Measurements from ENCODE around the gene ERC1.

ERC1 gene

GRCh38 chr12:990661-991349 lies at the start of gene ERC1 (continued):
- TF ChIP-seq IKZF3 (tag by site-specific recombination; IDR thresholded peaks at IDR 0.05): peak; percentile 99
- TF ChIP-seq ZNF549 (tag by site-specific recombination; IDR thresholded peaks at IDR 0.05): no peak
- peak; percentile 80 for TF ChIP-seq ZNF394 (tag by site-specific recombination; IDR thresholded peaks at IDR 0.05; ENCODE audit: borderline replicate concordance)
- no peak for TF ChIP-seq ZNF513 (tag by site-specific recombination; IDR thresholded peaks at IDR 0.05)
- peak; percentile 98 for TF ChIP-seq ZNF335 (tag by site-specific recombination; conservative IDR thresholded peaks at IDR 0.05)
- TF ChIP-seq ZNF211 (tag by site-specific recombination; IDR thresholded peaks at IDR 0.05; ENCODE audit: low read depth): no peak
- TF ChIP-seq, protein P1, sequence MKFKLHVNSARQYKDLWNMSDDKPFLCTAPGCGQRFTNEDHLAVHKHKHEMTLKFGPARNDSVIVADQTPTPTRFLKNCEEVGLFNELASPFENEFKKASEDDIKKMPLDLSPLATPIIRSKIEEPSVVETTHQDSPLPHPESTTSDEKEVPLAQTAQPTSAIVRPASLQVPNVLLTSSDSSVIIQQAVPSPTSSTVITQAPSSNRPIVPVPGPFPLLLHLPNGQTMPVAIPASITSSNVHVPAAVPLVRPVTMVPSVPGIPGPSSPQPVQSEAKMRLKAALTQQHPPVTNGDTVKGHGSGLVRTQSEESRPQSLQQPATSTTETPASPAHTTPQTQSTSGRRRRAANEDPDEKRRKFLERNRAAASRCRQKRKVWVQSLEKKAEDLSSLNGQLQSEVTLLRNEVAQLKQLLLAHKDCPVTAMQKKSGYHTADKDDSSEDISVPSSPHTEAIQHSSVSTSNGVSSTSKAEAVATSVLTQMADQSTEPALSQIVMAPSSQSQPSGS (tag by site-specific recombination; IDR thresholded peaks at IDR 0.05; ENCODE audit: low read depth): no peak
- TF ChIP-seq ZNF660 (tag by site-specific recombination; IDR thresholded peaks at IDR 0.05): peak; percentile 74
- TF ChIP-seq ZBTB20 (tag by site-specific recombination; IDR thresholded peaks at IDR 0.05): peak; percentile 98
- TF ChIP-seq PRDM10 (tag by site-specific recombination; IDR thresholded peaks at IDR 0.05): peak; percentile 90
- no peak for TF ChIP-seq ZNF354C (tag by site-specific recombination; IDR thresholded peaks at IDR 0.05; ENCODE audit: borderline replicate concordance, low read depth)
- peak; percentile 45; the same call in 1 of the 2 replicates for TF ChIP-seq ZNF792 (tag by site-specific recombination; IDR thresholded peaks at IDR 0.05)
- no peak for TF ChIP-seq ZNF776 (tag by site-specific recombination; IDR thresholded peaks at IDR 0.05; ENCODE audit: borderline replicate concordance)
- TF ChIP-seq, protein P2, sequence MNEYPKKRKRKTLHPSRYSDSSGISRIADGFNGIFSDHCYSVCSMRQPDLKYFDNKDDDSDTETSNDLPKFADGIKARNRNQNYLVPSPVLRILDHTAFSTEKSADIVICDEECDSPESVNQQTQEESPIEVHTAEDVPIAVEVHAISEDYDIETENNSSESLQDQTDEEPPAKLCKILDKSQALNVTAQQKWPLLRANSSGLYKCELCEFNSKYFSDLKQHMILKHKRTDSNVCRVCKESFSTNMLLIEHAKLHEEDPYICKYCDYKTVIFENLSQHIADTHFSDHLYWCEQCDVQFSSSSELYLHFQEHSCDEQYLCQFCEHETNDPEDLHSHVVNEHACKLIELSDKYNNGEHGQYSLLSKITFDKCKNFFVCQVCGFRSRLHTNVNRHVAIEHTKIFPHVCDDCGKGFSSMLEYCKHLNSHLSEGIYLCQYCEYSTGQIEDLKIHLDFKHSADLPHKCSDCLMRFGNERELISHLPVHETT (tag by site-specific recombination; IDR thresholded peaks at IDR 0.05): peak; percentile 88
- TF ChIP-seq ZBTB44 (tag by site-specific recombination; IDR thresholded peaks at IDR 0.05): no peak
- no peak for TF ChIP-seq ZNF670 (tag by site-specific recombination; IDR thresholded peaks at IDR 0.05; ENCODE audit: low read depth)
- TF ChIP-seq ZNF133 (tag by site-specific recombination; IDR thresholded peaks at IDR 0.05): no peak
- peak; percentile 98 for TF ChIP-seq ZBTB17 (tag by site-specific recombination; IDR thresholded peaks at IDR 0.05)
- no peak for TF ChIP-seq ZNF311 (tag by site-specific recombination; IDR thresholded peaks at IDR 0.05; ENCODE audit: borderline replicate concordance)
- peak; percentile 35; the same call in 1 of the 2 replicates for TF ChIP-seq OSR2 (tag by site-specific recombination; IDR thresholded peaks at IDR 0.05)
- no peak for TF ChIP-seq ZNF114 (tag by site-specific recombination; IDR thresholded peaks at IDR 0.05)
- TF ChIP-seq, protein P3, sequence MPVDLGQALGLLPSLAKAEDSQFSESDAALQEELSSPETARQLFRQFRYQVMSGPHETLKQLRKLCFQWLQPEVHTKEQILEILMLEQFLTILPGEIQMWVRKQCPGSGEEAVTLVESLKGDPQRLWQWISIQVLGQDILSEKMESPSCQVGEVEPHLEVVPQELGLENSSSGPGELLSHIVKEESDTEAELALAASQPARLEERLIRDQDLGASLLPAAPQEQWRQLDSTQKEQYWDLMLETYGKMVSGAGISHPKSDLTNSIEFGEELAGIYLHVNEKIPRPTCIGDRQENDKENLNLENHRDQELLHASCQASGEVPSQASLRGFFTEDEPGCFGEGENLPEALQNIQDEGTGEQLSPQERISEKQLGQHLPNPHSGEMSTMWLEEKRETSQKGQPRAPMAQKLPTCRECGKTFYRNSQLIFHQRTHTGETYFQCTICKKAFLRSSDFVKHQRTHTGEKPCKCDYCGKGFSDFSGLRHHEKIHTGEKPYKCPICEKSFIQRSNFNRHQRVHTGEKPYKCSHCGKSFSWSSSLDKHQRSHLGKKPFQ (tag by site-specific recombination; IDR thresholded peaks at IDR 0.05): 0 out of 2 replicates have a peak, but pooled peaks have one; percentile 11
- TF ChIP-seq ZNF76 (tag by site-specific recombination; IDR thresholded peaks at IDR 0.05; ENCODE audit: borderline replicate concordance, low read depth): peak; percentile 90
- TF ChIP-seq REPIN1 (tag by site-specific recombination; IDR thresholded peaks at IDR 0.05; ENCODE audit: low read depth): peak; percentile 94
- no peak for TF ChIP-seq ZNF623 (tag by site-specific recombination; IDR thresholded peaks at IDR 0.05)
- peak; percentile 3; the same call in 1 of the 2 replicates for TF ChIP-seq ZNF654 (tag by site-specific recombination; IDR thresholded peaks at IDR 0.05; ENCODE audit: low read depth)
- TF ChIP-seq KLF7 (tag by site-specific recombination; IDR thresholded peaks at IDR 0.05; ENCODE audit: borderline replicate concordance): peak; percentile 79; the same call in 1 of the 2 replicates
- peak; percentile 93 for TF ChIP-seq SP7 (tag by site-specific recombination; IDR thresholded peaks at IDR 0.05)
- no peak for TF ChIP-seq ZSCAN16 (tag by site-specific recombination; IDR thresholded peaks at IDR 0.05)
